Colonic mucosa (tissue), 4 donors: Measurements from ENCODE around the gene PREX1. TPM values are rescaled to one million over a fixed set of nuclear protein-coding genes. Genes with fewer than 3 reads are reported as not detected.

ENCODE experiments used
- DNase-seq: peaks from one replicate; pipeline ENCODE4 v3.0.0-alpha.2; 2020
- H3K27ac ChIP-seq: fragments of 200-600 bp; one replicate; pipeline ENCODE4 v1.8.0; 2021
- H3K27me3 ChIP-seq: fragments of 200-600 bp; one replicate; pipeline ENCODE4 v1.8.0; 2021
- H3K36me3 ChIP-seq: fragments of 200-600 bp; one replicate; pipeline ENCODE4 v1.8.0; 2021
- H3K4me1 ChIP-seq: fragments of 200-600 bp; one replicate; pipeline ENCODE4 v1.8.0; 2021; ENCODE audit warnings: mild to moderate bottlenecking
- H3K4me3 ChIP-seq: fragments of 200-600 bp; one replicate; pipeline ENCODE4 v1.8.0; 2021
- H3K9ac ChIP-seq, 2 donors: one replicate each; pipeline ENCODE4 v1.7.0; 2013; ENCODE audit warnings: control low read depth in 2 of 2, low read depth in 2 of 2, low read length in 2 of 2
- H3K9me3 ChIP-seq: fragments of 200-600 bp; one replicate; pipeline ENCODE4 v1.8.0; 2021
- CTCF ChIP-seq: fragments of 200-600 bp; IDR thresholded peaks from one replicate; pipeline ENCODE4 v1.8.0; 2022; ENCODE audit warnings: antibody characterized with exemption, mild to moderate bottlenecking
- intact Hi-C: fragments of 100-400 bp; cut with DNase I; formaldehyde crosslinking; loops from one replicate; pipeline ENCODE4 v1.14.1; 2022
- total RNA-seq, 2 donors: library from RNA; stranded (reverse); fragmentation: NEBNext Ultra II Directional in 1 of 2; extraction: Animal tissue kit (Norgen Biotek cat#: 25700) in 1 of 2; gene quantifications; one replicate each; pipeline ENCODE4 v1.2.1, GENCODE V29; 2021
- donor health status: healthy.
- donor health status: DM: no; HTN: no; CAD: no.
- donor health status: DM: no; HTN: no; CAD: no.

Gene PREX1
- total RNA-seq, 2 donors from 2014 or later: 7.2 to 24.6 TPM

GRCh38 chr20:48577557-48577956 is 250.2 kb downstream of the PREX1 start:
- intact Hi-C loops: no loop called here
- Histone ChIP-seq H3K27me3 (no peaks in the 10 kb centered on the region), H3K4me1 (no peaks in the 10 kb centered on the region), H3K27ac (no peak overlapping the region), H3K9ac (no peak overlapping the region), H3K4me3 (no peak overlapping the region), H3K36me3 (no peaks in the 10 kb centered on the region), H3K9me3 (no peaks in the 10 kb centered on the region)
- no peak for TF ChIP-seq CTCF
- no peak for DNase-seq

- Histone ChIP-seq H3K27ac (no peak overlapping the region), H3K4me1 (no peaks in the 10 kb centered on the region), H3K27me3 (no peaks in the 10 kb centered on the region), H3K36me3 (no peaks in the 10 kb centered on the region), H3K9ac (no peak overlapping the region), H3K9me3 (no peaks in the 10 kb centered on the region), H3K4me3 (no peak overlapping the region)
- no peak for DNase-seq
- TF ChIP-seq CTCF: no peak
- intact Hi-C loops: no loop called here
Observed at GRCh38 chr20:48574383-48574782, 253.4 kb downstream of the PREX1 start.

Other genes starting within 250 kb of the PREX1 start
- 10 to 100 TPM; 46.9 to 74.1 TPM for gene ARFGEF2, start 93.7 kb upstream of the PREX1 start, total RNA-seq
- gene CSE1L, start 218.3 kb upstream of the PREX1 start, total RNA-seq: 10 to 100 TPM; 33.3 to 82.7 TPM